Right lobe of liver (tissue), 6 donors: ENCODE results near the gene MTMR12. TPM values are rescaled to one million over a fixed set of nuclear protein-coding genes. Genes with fewer than 3 reads are reported as not detected.

ENCODE experiments used
- ATAC-seq, 4 donors: fragments of 200-7000 bp; cut with Tn5 transposase; one replicate each; pipeline ENCODE4 v1.9.1; 2020; ENCODE audit warnings: mild to moderate bottlenecking in 4 of 4, moderate library complexity in 4 of 4
- DNase-seq, 3 donors: peaks; one replicate each; pipeline ENCODE4 v3.0.0-alpha.2; 2020
- H3K27ac ChIP-seq, 3 donors: fragments of 200-600 bp; one replicate each; pipeline ENCODE4 v1.8.0; 2022
- H3K27me3 ChIP-seq, 2 donors: fragments of 200-600 bp; one replicate each; pipeline ENCODE4 v1.8.0; 2022
- H3K36me3 ChIP-seq, 4 donors: fragments of 200-600 bp; sonication (generic) in 1 of 4; one replicate each; pipeline versions ENCODE4 v1.5.1 to v1.8.0; 2017 to 2022; ENCODE audit warnings: control low read depth in 1 of 4
- H3K4me1 ChIP-seq, 4 donors: fragments of 200-600 bp; sonication (generic) in 1 of 4; one replicate each; pipeline versions ENCODE4 v1.5.1 to v1.8.0; 2017 to 2022; ENCODE audit warnings: control low read depth in 1 of 4
- H3K4me3 ChIP-seq, 3 donors: fragments of 200-600 bp; one replicate each; pipeline ENCODE4 v1.8.0; 2022
- H3K9me3 ChIP-seq, 4 donors: fragments of 200-600 bp; sonication (generic) in 1 of 4; one replicate each; pipeline versions ENCODE4 v1.5.1 to v1.8.0; 2017 to 2022; ENCODE audit warnings: control low read depth in 1 of 4
- POLR2A ChIP-seq: fragments of 450-650 bp; IDR thresholded peaks from one replicate; pipeline ENCODE4 v1.6.1; 2017; ENCODE audit warnings: antibody characterized with exemption, mild to moderate bottlenecking
- WGBS: methylation state at CpG from one replicate; pipeline ENCODE4 v1.1.6; 2018; ENCODE audit warnings: low coverage, low lambda C conversion rate; ENCODE audit not compliant: insufficient coverage; ENCODE audit errors: missing lambda C conversion rate; 5-methylcytosine and 5-hydroxymethylcytosine counted together
- intact Hi-C, 2 donors: fragments of 100-400 bp; cut with DNase I; formaldehyde crosslinking; loops; one replicate each; pipeline versions ENCODE4 v1.11.2 to v1.14.1; 2022
- total RNA-seq, 6 experiments: library from RNA; depleted of rRNA in 2 of 6; stranded (reverse); fragments of >200 nt in 2 of 6; fragmentation: NEBNext Ultra II Directional in 3 of 6; extraction: Animal tissue kit (Norgen Biotek cat#: 25700) in 3 of 6; gene quantifications; one replicate each; pipeline versions ENCODE4 v1.1.0 to v1.2.4, GENCODE V29; 2016 to 2023
- TF ChIP-seq, protein P1 (sequence below), 4 donors: fragments of 200-600 bp in 3 of 4; fragments of 450-650 bp in 1 of 4; IDR thresholded peaks; one replicate each; pipeline versions ENCODE4 v1.5.1 to v1.8.0; 2016 to 2022; ENCODE audit warnings: antibody characterized with exemption in 4 of 4, mild to moderate bottlenecking in 2 of 4
- donor health status: DM: no; HTN: yes; CAD: no.
- donor health status: DM: no; HTN: no; CAD: no.
- donor health status: DM: no; HTN: no; CAD: no.
- donor health status: DM: no; HTN: yes; CAD: no.
- donor health status: DM: no; HTN: yes; CAD: no.

MTMR12 gene
- total RNA-seq, 6 experiments from 2014 or later, result 14.9 to 22.9 (median 16.3) TPM

DNA sequence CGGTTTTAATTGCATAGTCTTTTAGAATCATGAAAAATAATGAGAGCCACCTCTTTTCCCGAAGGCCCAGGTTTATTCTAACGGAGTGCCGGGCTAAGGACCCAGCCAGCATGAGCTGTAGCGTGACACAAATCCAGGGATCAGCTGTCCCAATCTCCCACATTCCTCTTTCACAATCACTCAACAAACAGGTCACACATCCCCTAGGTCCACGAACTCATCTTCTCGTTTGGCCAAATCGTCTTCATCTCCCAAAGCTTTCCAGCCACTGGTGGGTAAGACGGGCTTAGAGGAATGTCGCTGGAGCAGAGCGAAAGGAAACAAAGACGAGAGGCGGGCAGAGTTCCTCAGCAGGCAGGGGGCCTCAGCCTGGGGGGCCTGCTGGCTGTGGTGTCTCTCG lies 83.2 kb downstream of the MTMR12 start:
- Histone ChIP-seq H3K27ac (peak overlapping the region in 2 of 3 donors; percentile 42 to 69), H3K4me1 (peaks cover 0 to 52% (median 26%) of the 10 kb centered on the region in 4 donors), H3K4me3 (no peak overlapping the region), H3K9me3 (no peaks in the 10 kb centered on the region), H3K27me3 (no peaks in the 10 kb centered on the region), H3K36me3 (peaks cover 0 to 3% (median 0%) of the 10 kb centered on the region in 4 donors)
- WGBS, result 42% methylated on average over 8 of the region's 14 CpGs
- ATAC-seq, result peak; percentile 13 to 41 (median 30)
- TF ChIP-seq POLR2A, result no peak
- TF ChIP-seq, protein P1, sequence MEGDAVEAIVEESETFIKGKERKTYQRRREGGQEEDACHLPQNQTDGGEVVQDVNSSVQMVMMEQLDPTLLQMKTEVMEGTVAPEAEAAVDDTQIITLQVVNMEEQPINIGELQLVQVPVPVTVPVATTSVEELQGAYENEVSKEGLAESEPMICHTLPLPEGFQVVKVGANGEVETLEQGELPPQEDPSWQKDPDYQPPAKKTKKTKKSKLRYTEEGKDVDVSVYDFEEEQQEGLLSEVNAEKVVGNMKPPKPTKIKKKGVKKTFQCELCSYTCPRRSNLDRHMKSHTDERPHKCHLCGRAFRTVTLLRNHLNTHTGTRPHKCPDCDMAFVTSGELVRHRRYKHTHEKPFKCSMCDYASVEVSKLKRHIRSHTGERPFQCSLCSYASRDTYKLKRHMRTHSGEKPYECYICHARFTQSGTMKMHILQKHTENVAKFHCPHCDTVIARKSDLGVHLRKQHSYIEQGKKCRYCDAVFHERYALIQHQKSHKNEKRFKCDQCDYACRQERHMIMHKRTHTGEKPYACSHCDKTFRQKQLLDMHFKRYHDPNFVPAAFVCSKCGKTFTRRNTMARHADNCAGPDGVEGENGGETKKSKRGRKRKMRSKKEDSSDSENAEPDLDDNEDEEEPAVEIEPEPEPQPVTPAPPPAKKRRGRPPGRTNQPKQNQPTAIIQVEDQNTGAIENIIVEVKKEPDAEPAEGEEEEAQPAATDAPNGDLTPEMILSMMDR (IDR thresholded peaks at IDR 0.05), result no peak
- intact Hi-C loops, result no loop called here
- peak in 2 of 3 donors; percentile 31 to 68 for DNase-seq

DNA sequence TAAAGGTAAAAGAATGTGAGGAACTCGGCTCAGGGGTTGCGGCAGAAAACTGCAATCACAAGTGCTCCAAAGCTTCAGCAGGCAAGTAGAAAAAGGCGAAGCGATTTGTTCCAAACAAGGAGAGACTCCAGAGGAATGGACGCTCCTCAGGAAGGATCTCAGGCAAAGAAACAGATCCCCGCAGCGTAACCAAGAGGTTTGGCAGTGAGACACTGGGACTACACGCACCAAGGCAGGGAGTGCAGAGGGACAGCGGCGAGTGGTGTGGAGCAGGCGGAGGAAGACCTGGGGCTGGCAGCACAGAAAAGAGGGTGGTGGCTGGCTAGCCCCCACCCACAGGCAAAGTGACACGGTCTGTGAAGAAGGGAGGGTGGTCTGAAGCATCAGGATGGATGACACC lies 83.9 kb downstream of the MTMR12 start:
- H3K4me3 ChIP-seq, result no peak overlapping the region
- H3K9me3 ChIP-seq, result no peaks in the 10 kb centered on the region
- TF ChIP-seq, protein P1 (IDR thresholded peaks at IDR 0.05), result no peak
- TF ChIP-seq POLR2A, result no peak
- 95% methylated on average over 8 of the region's 12 CpGs for WGBS
- H3K4me1 ChIP-seq, result peaks cover 0 to 45% (median 22%) of the 10 kb centered on the region in 4 donors
- H3K27me3 ChIP-seq, result no peaks in the 10 kb centered on the region
- H3K27ac ChIP-seq, result peak overlapping the region in 2 of 3 donors; percentile 42 to 69
- ATAC-seq, result no peak
- H3K36me3 ChIP-seq, result no peaks in the 10 kb centered on the region
- intact Hi-C loops, result no loop called here
- DNase-seq, result no peak

DNA sequence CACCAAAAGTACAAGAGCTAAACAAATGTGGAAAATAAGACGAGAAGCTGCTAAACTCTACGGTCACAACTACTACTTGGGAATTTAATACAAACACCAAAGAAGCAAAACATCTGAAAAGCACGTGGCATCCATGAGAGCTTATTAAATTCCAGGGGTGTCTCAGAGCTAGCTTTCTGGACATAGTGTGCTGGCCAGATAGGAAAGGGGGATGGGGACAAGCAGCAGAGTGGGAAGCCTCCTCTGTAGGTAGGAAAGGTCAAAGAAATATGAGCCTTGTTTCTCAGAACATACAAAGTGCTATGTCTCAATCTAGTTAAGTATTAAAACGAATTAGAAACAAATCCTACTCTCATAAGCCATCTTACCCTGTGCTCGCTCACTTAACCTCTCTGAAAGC lies 87.3 kb downstream of the MTMR12 start:
- Histone ChIP-seq H3K36me3 (no peaks in the 10 kb centered on the region), H3K4me1 (peaks cover 0 to 29% (median 9%) of the 10 kb centered on the region in 4 donors), H3K4me3 (no peak overlapping the region), H3K27ac (peak overlapping the region in 2 of 3 donors; percentile 50 to 91), H3K27me3 (no peaks in the 10 kb centered on the region), H3K9me3 (no peaks in the 10 kb centered on the region)
- DNase-seq (peak in 1 of 3 donors; percentile 72), ATAC-seq (peak; percentile 78 to 92 (median 86))
- peak; percentile 54 for TF ChIP-seq POLR2A
- TF ChIP-seq, protein P1 (IDR thresholded peaks at IDR 0.05), result no peak
- intact Hi-C loops, result no loop called here
- 14% methylated on average over 5 of the region's 5 CpGs for WGBS

DNA sequence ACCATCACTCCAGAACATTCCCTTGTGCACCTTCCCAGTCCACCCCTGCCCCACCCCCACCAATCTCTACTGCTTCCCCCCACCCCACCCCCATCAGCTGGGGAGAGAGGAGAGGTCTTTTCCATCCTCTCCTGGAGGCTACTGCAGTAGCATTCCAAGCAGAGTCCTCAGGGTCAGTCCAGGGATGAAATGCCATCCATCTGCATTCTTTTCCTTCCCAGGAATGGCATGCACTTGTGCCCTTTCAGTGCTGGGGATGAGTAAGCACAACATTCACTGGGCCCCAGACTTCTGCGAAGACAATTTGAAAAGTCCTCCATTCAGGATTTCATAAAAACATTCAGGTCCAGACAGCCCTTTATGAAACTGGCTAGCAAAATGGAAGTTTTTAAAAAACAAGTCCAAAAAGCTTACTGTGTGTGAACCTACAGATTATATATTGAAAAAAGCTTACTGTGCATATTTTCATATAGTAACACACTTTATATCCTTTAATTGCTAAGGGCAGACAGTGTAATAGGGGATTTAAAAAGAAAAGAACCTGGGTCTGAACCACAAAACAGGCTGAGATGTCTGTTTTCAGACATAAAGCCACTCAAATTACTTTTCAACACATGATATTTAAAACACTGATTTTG lies 88.6 kb downstream of the MTMR12 start:
- Histone ChIP-seq H3K36me3 (no peaks in the 10 kb centered on the region), H3K27me3 (no peaks in the 10 kb centered on the region), H3K27ac (peak overlapping the region in 2 of 3 donors; percentile 50 to 91), H3K4me1 (peaks cover 0 to 20% (median 7%) of the 10 kb centered on the region in 4 donors), H3K9me3 (no peaks in the 10 kb centered on the region), H3K4me3 (no peak overlapping the region)
- WGBS, result 93% methylated on average over 1 of the region's 1 CpG
- TF ChIP-seq POLR2A, result no peak
- DNase-seq (no peak), ATAC-seq (peak in 1 of 4 donors; percentile 27)
- intact Hi-C loops, result no loop called here

DNA sequence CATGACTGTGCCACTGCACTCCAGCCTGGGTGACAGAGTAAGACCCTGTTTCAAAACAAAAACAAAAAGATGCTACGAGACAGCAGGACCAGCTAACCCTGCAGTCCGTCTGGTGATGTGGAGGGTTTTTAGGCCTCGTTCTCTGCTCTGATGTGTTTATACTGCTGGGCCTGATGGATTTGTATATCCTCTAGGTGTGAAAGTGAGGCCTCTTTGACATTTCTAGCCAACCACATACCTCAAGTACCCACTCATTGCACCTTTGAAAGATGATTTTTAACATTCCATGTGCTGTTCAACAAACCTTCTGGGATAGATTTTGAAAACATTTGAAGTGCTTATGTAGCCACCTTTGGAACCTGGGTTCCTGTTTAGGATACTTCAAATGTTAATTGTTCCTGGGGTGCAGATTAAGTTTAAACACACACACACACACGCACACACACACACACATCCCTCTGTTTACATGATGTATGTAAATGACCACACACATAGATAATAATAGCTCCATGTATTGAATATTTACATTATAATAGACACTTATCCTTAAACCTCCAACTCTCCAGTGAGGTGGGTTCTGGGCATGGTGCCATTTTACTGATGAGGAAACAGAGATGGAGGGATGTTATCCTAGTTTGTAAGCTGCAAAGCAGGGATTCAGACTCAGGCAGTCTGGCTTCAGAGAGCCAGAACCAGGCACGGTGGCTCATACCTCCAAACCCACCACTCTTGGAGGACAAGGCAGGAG lies 89.8 kb downstream of the MTMR12 start:
- Histone ChIP-seq H3K36me3 (no peaks in the 10 kb centered on the region), H3K27ac (no peak overlapping the region), H3K27me3 (no peaks in the 10 kb centered on the region), H3K4me3 (no peak overlapping the region), H3K9me3 (no peaks in the 10 kb centered on the region), H3K4me1 (peaks cover 0 to 20% (median 4%) of the 10 kb centered on the region in 4 donors)
- 95% methylated on average over 4 of the region's 5 CpGs for whole genome bisulfite sequencing
- intact Hi-C loops, result no loop called here
- no peak for TF ChIP-seq POLR2A
- TF ChIP-seq, protein P1 (IDR thresholded peaks at IDR 0.05), result no peak
- DNase-seq (no peak), ATAC-seq (no peak)
